Neutrophil (primary cell): ENCODE data around the gene CAMTA1.

Experiments
- H3K27ac ChIP-seq: fragments of 200-600 bp; sonication (generic); 2 replicates; pipeline ENCODE4 v1.5.1; 2016; ENCODE audit warnings: mild to moderate bottlenecking, moderate library complexity
- H3K27me3 ChIP-seq: fragments of 200-600 bp; sonication (generic); 2 replicates; pipeline ENCODE4 v1.6.0; 2016; ENCODE audit warnings: mild to moderate bottlenecking
- H3K36me3 ChIP-seq: fragments of 200-600 bp; sonication (generic); 2 replicates; pipeline ENCODE4 v1.5.1; 2017
- H3K4me1 ChIP-seq, 2 experiments: fragments of 200-600 bp in 1 of 2; sonication (generic) in 1 of 2; 1 replicate in 1 of 2; 2 replicates in 1 of 2; pipeline versions ENCODE4 v1.5.1 to v1.6.1; 2013 to 2016; ENCODE audit warnings: low read depth in 1 of 2, low read length in 1 of 2, mild to moderate bottlenecking in 1 of 2, moderate library complexity in 1 of 2; ENCODE audit not compliant: control insufficient read depth in 1 of 2, insufficient read depth in 1 of 2
- H3K4me3 ChIP-seq, 2 experiments: fragments of 200-600 bp in 1 of 2; sonication (generic) in 1 of 2; 1 replicate in 1 of 2; 2 replicates in 1 of 2; pipeline ENCODE4 v1.5.1; 2013 to 2016; ENCODE audit warnings: low read depth in 1 of 2, low read length in 1 of 2, mild to moderate bottlenecking in 1 of 2, moderate library complexity in 1 of 2
- H3K9me3 ChIP-seq: fragments of 200-600 bp; sonication (generic); 2 replicates; pipeline ENCODE4 v1.5.1; 2016
- TF ChIP-seq, protein P1 (sequence below): fragments of 200-600 bp; sonication (generic); IDR thresholded peaks from 2 replicates; pipeline ENCODE4 v1.5.1; 2016; ENCODE audit warnings: antibody characterized with exemption

CAMTA1 gene

DNA sequence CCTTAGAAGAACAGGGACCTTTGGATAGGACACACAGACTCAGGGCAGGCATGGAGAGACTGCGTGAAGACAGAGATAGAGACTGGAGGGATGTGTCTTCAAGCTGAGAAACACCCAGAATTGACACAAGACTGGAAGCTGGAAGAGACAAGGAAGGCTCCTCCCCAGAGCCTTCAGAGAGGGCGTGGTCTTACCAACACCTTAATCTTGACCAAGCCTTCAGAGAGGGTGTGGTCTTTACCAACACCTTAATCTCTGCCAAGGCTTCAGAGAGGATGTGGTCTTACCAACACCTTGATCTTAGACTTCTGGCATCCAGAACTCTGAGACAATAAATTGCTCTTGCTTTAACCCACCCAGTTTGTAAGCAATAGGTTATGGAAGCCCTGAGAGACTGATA, 504.4 kb downstream of the CAMTA1 start:
- H3K27me3 ChIP-seq, result no peaks in the 10 kb centered on the region
- no peak overlapping the region for H3K4me3 ChIP-seq
- no peaks in the 10 kb centered on the region for H3K9me3 ChIP-seq
- H3K27ac ChIP-seq, result no peak overlapping the region
- H3K36me3 ChIP-seq, result no peaks in the 10 kb centered on the region
- H3K4me1 ChIP-seq, result no peaks in the 10 kb centered on the region
- TF ChIP-seq, protein P1, sequence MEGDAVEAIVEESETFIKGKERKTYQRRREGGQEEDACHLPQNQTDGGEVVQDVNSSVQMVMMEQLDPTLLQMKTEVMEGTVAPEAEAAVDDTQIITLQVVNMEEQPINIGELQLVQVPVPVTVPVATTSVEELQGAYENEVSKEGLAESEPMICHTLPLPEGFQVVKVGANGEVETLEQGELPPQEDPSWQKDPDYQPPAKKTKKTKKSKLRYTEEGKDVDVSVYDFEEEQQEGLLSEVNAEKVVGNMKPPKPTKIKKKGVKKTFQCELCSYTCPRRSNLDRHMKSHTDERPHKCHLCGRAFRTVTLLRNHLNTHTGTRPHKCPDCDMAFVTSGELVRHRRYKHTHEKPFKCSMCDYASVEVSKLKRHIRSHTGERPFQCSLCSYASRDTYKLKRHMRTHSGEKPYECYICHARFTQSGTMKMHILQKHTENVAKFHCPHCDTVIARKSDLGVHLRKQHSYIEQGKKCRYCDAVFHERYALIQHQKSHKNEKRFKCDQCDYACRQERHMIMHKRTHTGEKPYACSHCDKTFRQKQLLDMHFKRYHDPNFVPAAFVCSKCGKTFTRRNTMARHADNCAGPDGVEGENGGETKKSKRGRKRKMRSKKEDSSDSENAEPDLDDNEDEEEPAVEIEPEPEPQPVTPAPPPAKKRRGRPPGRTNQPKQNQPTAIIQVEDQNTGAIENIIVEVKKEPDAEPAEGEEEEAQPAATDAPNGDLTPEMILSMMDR, result no peak

DNA sequence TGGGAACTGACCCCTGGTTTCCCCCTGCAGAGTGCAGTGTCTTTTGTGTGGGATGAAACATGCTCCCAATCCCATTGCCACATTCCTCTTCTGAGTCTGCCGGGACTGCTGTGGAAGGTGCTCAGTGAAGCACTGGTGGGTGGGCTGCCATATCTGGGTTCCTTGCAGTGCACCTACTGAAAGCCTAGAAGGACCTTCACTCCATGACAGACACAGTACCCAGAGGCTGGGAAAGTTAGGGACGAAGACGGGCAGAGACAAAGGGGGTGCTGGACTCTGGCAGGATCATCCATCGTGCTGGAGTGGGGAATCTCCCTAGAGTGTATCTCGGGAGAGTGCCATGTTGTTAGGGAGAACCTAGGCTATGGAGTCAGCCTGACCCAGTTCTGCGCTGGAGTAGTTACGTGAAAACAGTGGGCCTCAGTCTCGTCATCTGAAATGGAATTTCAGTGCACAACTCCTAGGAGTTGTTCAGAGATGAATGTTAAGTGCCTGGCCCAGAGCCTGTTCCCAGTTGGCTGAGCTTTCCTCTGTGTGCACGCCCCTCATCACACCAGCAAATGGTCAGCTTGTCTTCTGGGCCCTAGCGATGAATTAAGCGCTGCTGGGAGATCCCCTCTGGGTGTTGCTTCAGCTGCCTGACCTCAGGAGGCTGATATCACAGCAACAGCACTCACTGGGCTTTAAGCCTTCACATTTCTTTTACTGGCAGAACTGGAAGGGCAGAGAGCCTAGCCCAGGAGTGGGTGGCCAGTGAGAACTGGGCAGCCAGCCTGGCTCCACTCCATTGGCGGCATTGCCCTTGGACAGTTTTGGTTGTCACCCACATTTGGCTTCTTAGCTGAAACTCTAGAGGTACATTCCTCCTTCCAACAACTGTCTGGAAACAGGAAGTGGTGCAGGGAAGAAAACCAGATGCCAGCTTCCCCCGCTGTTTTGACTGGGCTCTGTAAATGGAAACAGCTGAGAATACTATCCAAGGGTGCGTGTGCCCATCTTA, 506.0 kb downstream of the CAMTA1 start:
- no peaks in the 10 kb centered on the region for H3K4me1 ChIP-seq
- no peaks in the 10 kb centered on the region for H3K9me3 ChIP-seq
- no peak overlapping the region for H3K4me3 ChIP-seq
- TF ChIP-seq, protein P1, result no peak
- no peaks in the 10 kb centered on the region for H3K36me3 ChIP-seq
- no peaks in the 10 kb centered on the region for H3K27me3 ChIP-seq
- H3K27ac ChIP-seq, result no peak overlapping the region

DNA sequence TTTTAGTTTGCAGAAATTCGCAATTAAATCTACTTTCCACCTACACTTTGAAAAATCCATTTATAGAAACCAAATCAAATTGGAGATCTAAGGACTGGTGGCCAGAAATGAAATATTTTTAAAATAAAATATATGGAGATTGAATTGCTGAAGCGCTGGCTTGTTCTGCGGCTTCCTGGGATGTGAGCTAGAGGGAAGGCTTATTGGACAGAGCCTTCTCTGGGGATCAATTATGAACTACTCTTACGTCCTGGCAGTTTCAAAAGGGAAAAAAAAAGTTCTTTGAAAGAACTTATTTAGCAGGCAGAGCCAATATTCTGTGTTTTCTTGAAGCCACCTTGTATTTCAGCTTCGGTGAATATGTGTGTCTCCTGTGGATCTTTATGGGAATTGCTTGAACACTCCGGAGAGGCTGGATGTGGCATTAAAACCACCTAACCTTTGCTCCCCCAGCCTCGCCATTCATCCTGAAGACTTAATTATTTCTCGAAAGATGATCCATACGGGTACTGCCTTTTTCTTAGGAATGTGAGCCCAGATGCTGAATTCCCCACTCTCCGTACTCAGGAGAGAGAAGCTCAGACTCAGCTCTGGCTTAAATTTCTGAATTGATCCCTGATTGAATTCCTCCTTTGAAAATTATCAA, 506.9 kb downstream of the CAMTA1 start:
- no peaks in the 10 kb centered on the region for H3K4me1 ChIP-seq
- TF ChIP-seq, protein P1, result no peak
- H3K27me3 ChIP-seq, result no peaks in the 10 kb centered on the region
- H3K4me3 ChIP-seq, result no peak overlapping the region
- no peaks in the 10 kb centered on the region for H3K36me3 ChIP-seq
- no peak overlapping the region for H3K27ac ChIP-seq
- H3K9me3 ChIP-seq, result no peaks in the 10 kb centered on the region

DNA sequence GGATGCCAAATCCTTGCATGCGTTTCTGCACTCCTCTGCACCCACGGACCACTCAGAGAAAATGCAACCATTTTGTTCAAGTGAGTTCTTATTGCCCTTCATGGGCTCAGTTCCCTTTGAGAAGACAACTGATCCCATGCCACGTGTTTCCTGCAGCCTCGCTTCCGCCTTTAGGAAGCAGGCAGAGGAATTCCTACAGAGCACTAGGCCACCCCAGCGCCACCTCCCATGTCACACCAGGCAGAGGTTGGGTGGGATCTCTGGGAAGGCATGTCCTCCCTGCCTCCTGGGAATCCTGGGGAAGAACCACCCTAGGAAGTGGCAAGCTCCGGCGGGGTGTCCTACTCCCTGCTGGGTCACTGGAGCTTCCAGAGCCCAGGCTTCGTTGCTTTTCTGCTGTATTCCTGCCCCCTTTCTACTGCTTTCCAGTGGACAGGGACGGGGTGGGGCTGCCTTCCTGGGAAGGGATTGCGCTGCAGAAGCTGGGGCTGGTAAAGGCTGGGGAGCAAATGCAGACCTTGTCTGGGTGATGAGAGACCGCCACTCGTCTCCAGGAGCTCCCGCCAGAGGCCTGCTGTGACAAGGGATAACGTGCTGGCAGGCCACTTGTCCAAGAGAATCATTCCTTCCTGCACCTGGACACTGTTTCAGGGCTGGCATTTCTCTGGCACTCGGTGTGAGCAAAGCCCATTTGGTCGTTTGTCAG, 507.6 kb downstream of the CAMTA1 start:
- H3K4me1 ChIP-seq, result no peaks in the 10 kb centered on the region
- TF ChIP-seq, protein P1, result no peak
- H3K9me3 ChIP-seq, result no peaks in the 10 kb centered on the region
- no peak overlapping the region for H3K27ac ChIP-seq
- H3K4me3 ChIP-seq, result no peak overlapping the region
- peaks cover under 1% of the 10 kb centered on the region for H3K27me3 ChIP-seq
- H3K36me3 ChIP-seq, result no peaks in the 10 kb centered on the region

DNA sequence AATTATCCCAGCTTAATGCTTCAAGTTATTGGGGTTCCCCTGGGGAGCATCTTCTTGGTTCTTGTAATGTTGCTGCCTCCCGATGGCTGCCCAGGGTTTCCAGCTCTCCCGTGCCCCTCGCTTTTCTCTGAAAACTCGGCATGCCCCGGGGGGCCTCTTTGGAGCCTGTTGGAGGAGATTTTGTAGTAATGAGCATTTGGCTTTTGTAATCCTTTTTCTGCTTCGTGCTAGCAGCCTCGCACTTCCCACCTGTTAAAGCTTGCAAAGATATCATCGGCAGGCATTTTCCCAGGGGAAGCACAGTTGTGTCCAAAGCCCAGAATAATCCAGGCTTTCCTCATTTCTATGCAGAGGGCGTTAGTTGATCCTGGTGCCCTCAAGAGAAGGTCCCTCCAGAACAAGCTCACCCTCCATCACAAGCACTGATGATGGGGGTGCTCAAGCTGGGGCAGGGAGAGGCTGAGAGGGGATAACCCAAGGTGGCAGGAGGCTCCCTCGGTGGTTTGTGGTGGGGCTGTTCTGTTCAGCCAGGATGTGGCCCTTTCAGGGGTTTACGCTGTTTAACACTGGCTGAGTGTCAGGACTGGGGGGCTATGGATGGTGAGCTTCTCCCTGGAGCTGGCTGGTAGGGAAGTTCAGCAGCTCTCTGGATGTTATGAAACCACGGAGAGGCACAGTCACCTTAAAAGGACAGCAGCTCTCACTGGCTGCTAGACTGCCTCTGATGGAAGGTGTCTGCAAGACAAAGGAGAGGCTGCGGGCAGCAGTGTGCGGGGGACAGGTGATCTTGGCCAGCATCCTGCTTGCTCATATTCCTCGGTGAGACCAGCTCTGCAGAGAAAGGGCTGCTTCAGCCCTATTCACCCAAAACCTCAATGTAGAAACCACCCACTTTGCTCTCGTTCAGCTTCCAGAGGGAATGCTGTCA, 508.7 kb downstream of the CAMTA1 start:
- peaks cover 10% of the 10 kb centered on the region for H3K27me3 ChIP-seq
- no peaks in the 10 kb centered on the region for H3K36me3 ChIP-seq
- no peaks in the 10 kb centered on the region for H3K9me3 ChIP-seq
- no peaks in the 10 kb centered on the region for H3K4me1 ChIP-seq
- no peak overlapping the region for H3K27ac ChIP-seq
- H3K4me3 ChIP-seq, result no peak overlapping the region
- TF ChIP-seq, protein P1, result no peak
